Eye (tissue), 1 donor: ENCODE measurements around the gene CEP85.

Experiments
- DNase-seq: peaks from one replicate; pipeline ENCODE4 v3.0.0-alpha.2; 2015

CEP85 gene, protein sequence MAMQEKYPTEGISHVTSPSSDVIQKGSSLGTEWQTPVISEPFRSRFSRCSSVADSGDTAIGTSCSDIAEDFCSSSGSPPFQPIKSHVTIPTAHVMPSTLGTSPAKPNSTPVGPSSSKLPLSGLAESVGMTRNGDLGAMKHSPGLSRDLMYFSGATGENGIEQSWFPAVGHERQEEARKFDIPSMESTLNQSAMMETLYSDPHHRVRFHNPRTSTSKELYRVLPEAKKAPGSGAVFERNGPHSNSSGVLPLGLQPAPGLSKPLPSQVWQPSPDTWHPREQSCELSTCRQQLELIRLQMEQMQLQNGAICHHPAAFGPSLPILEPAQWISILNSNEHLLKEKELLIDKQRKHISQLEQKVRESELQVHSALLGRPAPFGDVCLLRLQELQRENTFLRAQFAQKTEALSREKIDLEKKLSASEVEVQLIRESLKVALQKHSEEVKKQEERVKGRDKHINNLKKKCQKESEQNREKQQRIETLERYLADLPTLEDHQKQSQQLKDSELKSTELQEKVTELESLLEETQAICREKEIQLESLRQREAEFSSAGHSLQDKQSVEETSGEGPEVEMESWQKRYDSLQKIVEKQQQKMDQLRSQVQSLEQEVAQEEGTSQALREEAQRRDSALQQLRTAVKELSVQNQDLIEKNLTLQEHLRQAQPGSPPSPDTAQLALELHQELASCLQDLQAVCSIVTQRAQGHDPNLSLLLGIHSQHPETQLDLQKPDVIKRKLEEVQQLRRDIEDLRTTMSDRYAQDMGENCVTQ

DNA sequence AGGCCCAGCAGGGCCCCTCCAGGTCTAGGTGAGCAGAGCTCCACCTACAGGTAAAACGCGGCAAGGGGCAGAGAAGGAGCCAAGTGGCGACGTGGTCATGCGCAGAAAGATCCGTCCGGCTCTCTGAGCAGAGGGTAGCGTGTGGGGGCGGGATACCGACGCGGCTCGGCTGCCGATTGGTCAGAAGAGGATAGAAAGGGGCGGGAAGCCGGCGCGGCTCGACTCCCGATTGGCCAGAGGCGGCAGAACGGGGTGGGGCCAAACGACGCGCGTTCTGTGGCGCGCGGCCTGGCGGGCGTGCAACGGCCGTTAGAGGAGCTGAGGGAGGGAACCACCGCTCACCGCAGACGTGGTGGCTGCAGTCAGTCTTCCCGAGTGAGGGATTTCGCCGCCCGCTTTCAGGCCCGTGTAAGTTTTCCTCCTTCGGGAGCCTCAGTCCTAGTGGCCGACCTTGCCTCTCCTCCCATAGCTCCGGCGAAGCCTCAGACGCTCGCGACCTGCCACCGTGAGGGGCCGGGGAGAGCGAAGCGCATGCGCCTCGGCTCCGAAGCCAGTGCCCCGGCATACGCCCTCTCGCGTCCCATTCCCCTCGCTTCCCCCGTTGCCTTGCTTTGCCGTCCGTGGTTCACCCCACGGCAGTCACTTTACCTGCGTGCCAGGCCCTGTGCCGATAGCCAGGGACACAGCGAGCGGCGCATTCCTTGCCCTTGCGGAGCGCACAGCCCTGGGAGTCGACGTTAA lies at the start of gene CEP85:
Gene CEP85, plus strand, starts transcription at position 298 of the 741 bp plus-strand sequence. CDS start 5,584 bp downstream, outside the sequence.
- DNase-seq, result peak; percentile 99

DNA sequence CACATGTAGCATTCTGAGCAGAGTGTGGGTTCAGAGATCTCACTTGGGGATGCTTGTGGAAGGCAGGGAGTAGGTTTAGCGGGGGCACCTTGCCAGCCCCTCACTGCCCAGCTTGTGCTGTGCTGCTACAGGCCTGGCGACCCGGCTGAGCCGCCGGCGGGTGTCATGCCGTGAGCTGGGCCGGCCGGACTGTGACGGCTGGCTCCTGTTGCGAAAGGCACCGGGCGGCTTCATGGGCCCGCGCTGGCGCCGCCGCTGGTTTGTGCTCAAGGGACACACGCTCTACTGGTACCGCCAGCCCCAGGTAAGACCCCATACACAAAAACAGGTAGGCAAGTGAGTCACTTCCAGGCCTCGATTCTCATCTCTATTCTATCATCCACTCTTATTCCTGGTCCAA lies 49.1 kb upstream of the CEP85 start:
- no peak for DNase-seq

DNA sequence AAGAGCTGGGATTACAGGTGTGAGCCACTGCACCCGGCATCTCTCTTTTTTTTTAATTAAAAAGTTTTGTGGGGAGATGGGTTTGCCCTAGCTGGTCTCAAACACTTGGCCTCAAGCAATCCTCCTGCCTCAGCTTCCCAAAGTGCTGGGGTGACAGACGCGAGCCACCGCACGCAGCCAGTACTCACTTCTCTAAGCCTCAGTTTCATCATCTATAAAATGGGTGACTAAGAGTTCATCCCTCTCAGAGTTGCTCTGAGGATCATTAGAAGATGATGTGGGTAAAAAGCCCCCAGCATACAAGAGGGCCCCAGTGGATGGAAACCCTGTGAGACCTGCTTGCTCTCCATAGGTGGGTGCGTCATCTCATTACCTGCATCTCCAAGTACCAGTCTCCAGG lies 46.1 kb upstream of the CEP85 start:
- DNase-seq, result no peak

DNA sequence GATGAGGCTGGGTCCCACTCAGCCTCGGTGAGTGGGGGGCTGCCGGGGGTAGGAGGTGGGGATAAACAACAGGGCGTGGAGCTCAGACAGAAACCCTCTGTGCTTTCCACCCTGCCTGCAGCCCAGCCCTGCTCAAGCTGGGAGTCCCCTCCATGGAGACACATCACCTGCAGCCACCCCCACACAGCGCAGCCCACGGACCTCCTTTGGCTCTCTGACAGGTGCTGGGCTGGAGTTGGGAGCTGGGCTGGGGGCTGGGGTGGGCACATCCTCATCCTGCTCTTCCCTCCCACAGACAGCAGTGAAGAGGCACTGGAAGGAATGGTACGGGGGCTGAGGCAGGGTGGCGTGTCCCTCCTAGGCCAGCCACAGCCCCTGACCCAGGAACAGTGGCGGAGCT lies 45.5 kb upstream of the CEP85 start:
- no peak for DNase-seq

DNA sequence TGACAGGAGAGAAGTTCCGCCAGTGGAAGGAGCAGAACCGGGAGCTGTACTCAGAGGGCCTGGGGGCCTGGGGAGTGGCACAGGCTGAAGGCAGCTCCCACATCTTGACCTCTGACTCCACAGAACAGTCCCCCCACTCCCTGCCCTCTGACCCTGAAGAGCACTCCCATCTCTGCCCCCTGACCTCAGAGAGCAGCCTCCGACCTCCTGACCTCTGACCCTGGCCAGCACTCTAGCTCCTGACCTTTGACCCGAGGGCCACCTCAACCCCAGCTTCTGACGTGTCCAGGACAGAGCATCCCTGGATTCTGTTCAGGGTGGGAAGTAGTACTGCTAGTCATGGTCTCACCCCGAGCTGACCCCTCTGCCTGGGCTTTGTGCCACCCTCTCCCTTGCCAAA lies 44.7 kb upstream of the CEP85 start:
- no peak for DNase-seq

DNA sequence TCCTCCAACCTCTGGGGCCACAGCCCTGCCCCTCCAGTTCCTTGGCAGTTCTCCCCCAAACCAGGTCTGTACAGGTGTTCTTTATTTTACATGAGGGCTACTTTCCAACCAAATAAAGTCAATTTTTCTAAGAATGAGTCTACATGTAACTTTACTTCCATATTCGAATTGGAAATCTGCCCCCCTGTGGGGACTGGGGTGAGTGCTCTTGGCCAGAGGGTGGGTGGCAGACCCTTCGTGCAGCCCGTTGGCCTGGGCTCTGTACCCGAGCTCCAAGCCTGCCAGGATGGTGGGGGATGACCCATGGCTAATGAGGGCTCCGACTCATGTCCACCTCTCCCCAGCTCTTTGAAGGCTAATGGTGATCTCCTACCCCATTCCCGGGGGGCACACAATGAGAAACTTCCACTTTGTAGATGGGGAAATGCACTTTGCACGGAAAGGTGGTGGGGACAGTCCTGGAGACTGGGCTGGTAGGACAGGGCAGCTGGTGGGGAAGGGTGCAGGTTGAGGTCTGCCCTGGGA lies 44.2 kb upstream of the CEP85 start:
- no peak for DNase-seq

DNA sequence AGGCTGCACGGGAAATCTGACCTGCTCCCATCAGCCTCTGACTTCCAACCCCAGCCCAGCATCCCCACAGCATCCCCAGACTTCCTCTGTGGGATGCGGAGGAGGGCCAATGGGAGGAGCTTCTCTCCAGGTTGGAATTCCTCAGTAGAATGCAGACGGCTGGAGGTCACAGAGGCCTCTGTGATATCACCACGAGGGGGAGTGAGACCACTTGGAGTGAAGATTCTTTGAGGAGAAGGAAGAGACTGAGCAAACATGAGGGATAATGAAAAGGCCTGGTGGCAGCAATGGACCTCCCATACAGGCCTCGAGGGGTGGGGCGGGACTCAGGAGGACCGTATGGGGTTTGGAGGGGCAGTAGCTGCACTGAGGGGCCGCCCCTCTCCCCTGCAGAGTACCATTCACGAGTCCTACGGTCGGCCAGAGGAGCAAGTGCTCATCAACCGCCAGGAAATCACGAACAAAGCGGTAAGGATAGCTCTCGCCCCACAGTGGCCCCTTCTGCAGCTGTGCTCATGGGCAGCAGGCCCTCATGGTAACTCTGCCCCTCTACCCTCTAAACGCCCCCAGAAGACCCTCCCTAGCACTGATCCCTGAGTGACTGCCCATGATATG lies 43.5 kb upstream of the CEP85 start, which contains the start of gene CATSPER4:
Gene CATSPER4, plus strand, starts transcription at position 230 of the 615 bp plus-strand sequence. Its CDS starts 26 bp downstream, at position 256.
- peak; percentile 79 for DNase-seq

DNA sequence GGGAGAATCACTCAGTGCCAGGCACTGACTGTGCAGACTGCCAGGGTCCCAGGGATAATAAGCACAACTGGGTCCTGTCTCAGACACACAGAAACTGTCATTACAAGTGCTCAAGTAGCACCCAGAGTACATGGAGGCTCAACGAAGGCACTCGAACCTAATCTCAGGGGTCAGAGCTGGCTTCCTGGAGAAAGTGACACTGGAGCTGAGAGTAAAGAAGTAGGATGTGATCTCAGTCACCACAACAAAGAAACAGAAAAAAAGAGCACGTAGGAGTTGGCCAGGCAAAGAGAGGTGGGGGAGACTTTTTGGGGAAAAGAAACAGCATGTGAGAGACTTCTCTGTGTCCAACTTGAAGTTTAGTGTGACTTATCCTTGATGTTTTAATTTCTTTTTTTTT lies 42.3 kb upstream of the CEP85 start:
- DNase-seq, result no peak

DNA sequence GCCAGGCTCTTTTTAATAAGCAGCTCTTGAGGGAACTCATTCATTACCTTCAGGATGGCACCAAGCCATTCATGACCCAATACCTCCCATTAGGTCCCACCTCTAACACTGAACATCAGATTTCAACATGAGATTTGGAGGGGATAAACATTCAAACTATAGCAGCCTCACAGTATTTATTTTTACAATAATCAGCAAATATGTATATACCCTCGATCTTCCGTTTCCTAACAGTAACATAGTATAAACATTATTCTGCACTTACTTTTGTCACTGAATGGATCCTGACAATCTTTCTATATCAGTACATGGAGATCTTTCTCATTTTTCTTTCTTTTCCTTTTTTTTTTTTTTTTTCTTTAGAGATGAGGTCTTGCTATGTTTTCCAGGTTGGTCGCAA lies 38.2 kb upstream of the CEP85 start:
- no peak for DNase-seq

DNA sequence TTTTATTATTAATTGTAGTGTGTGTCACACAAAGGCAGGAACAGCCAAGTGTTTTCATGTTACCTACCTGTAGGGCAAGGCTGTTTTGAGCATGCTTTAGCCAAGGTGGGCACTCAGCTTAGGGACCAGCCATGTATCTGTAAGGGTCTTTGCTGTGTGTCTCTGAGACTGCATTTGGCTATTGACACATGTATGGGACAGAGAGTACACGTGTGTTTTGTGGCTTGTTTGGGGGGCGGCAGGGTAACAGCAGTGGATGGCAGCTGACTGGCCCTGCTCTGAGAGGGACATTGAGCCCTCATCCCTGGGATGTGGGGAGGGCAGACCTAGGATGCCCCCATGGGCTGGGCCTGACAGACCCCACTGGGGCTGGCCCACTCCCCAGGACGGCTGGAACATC lies 36.7 kb upstream of the CEP85 start:
- DNase-seq, result no peak

DNA sequence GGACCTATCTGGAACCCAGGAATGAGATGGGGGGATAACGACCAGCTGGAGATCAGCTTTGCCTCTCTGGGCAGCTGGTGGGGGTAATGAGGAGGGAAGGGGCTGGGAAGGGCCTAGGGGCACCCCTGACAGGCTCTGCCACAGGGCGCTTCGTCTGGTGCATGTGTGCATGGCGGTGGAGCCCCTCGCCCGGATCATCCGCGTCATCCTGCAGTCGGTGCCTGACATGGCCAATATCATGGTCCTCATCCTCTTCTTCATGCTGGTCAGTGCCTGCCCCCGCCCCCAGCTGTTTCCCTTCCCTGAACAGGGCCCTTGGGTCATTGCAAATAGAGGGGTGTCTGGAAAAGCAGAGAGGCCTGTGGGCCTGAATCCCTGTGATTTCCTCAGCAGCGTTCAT lies 36.2 kb upstream of the CEP85 start:
- no peak for DNase-seq

DNA sequence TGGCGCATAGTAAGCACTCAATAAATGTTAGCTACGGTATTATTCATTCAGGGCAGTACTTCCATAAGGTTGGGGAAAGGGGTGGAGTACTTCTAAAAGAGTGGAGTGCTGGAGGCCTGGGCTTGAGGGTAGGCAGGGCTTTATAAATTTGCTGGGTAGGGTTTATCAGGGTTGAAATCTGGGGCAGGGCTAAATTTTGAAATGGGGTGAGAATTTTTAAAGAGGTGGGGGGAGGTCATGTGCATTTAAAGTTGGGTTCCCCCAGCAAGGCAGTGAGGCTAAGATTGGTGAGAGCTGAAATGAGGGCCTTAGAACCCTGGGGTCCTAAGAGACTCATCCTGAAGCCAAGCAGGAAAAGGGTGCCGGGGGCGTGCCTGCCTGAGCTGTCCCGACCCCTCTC lies 33.6 kb upstream of the CEP85 start:
- no peak for DNase-seq

DNA sequence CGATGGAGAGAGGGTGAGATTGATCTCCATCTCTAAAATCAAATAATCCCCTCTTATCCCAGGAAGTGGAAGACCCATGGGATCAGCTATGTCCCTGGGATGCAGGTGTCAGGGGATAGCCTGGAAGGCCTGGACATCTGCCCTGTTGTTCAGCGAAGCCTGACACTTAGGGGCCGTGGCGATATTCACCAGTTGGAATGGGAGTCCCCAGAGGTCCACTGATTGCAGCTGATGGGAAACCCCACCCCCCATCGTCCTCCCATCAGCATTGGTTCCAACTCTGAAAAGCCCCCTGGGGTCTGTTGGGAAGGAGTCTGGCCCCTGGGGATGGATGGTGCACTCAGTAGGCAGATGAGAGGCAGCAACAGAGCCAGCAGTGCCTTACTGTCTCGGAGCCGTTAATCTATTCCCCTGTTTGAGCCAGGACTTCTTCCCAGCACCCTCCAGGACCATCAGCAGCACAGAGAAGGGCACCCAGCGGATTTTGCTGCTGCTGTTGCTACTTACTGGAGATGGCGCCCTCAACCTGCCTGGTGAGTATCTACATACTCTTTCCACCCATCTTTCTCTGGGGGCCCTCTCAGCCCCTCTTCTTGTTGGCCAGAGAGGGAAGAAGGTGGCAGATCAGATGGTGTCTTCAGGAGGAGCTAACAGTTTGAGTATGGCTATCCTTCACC lies 30.2 kb upstream of the CEP85 start:
- no peak for DNase-seq

DNA sequence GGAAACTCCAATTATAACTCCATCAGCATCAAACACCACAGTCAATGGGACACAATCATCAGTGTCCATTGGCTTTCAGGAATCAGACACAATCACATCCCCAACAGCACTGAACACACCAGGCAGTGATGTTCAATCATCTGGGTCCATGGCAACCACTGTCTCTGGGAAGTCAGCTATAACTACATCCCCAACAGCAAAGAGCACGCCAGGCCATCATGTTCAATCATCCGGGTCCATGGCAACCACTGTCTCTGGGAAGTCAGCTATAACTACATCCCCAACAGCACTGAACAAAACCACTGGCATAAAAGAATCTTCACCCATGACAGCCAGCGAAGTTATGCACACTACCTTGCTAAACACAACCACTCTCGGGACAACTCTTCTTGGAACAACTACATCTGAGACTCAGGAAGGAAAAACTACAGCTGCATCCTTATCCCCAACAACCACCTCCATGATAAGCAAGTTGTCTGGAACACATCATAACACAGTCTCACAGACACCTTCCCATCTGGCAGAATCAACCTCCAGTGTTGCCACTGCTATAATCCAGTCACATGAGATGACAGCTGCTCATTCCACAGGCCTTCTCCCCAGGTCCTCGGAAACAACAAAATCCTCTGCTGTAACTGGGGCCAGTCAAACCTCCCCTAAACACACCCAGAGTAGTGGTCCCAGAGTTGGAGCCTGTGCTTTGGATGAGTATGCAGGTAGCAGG lies 23.7 kb upstream of the CEP85 start:
- DNase-seq, result no peak

DNA sequence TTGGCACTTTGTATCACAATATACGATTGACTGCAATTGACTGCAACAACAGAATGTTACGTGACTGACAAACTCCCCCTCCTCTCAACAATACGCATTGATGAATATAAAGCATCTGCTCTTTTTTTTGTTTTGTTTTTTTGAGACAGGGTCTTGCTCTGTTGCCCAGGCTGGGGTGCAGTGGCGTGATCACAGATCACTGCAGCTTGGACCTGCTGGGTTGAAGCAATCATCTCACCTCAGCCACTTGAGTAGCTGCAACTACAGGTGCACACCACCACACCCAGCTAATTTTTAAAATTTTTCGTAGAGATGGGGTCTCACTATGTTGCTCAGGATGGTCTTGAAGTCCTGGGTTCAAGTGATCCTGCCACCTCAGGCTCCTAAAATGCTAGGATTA lies 21.3 kb upstream of the CEP85 start:
- DNase-seq, result no peak

DNA sequence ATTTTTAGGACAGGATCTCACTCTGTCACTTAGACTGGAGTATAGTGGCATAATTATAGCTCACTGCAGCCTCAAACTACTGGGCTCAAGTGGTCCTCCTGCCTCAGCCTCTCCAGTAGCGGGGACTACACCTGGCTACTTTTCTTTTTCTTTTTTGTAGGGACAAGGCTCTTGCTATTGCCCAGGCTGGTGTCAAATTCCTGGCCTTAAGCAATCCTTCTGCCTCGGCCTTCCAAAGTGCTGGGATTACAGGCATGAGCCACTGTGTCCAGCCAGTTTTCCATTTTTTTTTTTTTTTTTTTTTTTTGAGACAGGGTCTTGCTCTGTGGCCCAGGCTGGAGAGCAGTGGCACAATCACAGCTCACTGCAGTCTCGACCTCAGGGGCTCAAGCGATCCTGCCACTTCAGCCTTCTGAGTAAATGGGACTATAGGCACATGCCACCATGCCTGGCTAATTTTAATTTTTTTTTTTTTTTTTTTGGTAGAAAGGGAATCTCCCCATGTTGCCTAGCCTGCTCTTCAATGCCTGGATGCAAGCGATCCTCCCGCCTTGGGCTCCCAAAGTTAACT lies 20.6 kb upstream of the CEP85 start:
- DNase-seq, result no peak

DNA sequence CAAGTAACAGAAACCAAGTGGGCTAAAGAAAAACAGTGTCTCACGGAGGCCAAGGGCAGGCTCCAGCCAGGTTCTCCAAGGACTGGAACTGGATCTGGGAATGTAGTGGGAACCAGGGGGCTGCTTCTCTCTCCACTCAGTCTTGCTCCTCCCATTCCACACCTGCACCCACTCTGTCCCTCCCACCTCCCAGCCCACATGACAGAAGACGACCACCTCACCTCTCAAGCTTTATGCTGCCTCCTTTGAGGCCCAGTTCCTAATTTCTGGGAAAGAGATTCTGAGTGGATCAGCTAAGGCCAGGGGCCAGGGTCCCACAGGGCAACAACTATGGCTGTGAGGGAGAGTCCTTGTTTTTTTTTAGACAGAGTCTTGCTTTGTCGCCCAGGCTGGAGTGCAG lies 18.8 kb upstream of the CEP85 start:
- DNase-seq, result no peak

DNA sequence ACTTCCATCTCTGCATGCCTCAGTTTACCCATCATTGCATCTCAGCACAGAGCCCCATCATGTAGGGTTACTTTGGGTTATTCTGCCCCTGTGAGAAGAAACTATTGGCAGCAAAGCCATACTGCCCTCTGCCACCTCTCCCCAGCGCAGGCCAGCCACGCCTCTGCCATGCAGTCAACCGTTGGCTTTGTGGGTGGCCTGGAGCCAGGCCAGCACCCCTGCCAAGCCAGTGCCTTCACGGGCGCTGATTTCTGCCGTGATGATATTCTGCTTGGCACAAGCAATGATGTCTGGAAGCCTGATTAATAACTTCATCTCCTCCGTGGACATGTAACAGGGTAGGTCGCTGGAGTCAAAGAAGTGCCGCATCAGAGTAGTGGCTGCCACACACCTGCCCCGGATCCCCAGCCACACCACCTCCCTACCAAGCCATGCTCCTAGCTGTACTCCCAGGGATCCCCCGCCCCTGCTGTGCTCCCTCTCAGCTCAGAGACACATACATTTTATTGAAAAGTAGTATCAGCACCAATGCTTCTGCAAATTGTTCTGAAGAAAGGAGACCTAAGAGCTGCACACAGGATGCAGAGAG lies 15.0 kb upstream of the CEP85 start:
- no peak for DNase-seq

DNA sequence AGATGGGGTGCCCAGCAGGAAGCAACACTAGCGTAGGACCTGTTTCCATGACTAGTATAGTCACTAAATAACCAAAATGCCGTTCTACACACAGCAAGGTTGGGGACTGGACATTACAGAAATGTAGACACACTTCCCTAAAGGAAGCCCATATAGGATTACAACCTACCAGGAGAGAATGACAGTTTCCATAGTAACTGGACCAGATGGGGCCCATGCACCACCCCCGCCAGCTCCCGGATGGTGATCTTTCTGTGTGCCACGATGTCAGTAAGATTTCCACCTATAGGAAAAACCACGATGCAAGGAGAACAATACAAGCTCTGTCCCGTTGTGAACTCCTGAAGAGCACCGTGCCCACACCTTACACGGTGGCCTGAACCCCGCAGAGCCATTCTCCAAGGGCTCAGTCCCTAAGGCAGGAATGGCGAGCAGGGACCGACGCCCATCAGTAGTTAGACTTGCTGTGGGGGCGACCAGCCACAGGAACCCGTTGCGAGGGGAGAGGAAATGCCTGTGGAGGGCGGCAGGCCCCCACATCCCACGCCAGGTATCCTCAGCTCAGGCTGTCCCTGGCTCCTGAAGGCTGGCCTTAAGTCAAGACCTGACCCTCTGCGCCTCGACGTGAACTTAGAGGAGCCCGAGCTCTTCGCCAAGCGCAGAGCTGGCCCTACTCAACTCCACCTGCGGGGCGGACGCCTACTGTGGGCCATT lies 13.6 kb upstream of the CEP85 start:
- no peak for DNase-seq

DNA sequence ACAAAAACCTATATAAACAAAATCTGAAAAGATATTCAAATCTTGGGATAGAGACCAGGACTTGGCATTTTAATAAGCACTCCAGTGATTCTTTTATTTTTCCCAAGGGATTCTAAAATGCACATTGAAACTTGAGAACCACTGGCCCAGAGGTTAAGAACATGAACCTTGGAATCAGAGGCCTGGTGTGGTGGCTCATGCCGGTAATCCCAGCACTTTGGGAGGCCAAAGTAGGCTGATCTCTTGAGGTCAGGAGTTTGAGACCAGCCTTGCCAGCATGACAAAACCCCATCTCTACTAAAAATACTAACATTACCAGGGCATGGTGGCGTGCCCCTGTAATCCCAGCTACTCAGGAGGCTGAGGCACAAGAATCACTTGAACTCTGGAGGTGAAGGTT lies 12.9 kb upstream of the CEP85 start:
- DNase-seq, result no peak
